Activated CD8-positive, alpha-beta memory T cell treated with anti-CD3 and anti-CD28 coated beads for 48 hours (primary cell): ENCODE data around the gene EIF3J.
"Not testable (repeated sequence)": the region's sequence is repeated elsewhere in the genome, so short reads cannot be mapped to it uniquely, and the experiment has no call there.

ENCODE experiments used
- DNase-seq, 3 experiments: peaks; one replicate each; pipeline ENCODE4 v3.0.0-alpha.2; 2020; ENCODE audit warnings: low read depth in 2 of 3, low spot score in 2 of 3

The EIF3J gene

DNA sequence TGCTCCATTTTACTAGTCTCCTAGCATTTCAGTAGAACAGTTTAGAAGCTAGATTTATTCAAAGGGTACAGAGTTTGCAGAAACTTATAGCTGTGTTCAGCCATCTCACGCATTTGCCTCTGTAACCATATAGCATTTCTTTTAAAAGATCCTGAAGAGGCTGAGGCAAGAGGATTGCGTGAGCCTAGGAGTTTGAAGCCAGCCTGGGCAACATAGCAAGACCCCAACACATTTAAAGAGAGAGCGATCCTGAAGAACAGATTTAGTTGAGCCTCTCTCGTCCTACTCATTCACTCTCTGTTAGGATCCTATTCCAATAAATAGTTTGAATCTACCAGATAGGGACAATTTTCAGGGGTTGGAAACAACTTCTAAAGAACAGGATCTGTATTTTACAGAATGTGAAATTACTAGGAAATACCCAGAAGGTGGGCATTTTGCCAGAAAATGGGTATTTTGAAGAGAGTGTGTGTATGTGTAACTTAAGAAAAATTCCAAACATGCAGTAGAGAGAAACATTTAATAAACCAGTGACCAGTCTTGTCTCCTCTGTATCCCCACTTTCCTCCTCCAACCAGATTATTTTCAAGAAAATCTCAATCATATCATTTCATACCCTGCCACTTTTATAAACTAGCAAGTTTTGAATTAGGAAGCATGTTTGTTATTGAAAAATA lies 4.5 kb downstream of the EIF3J start:
- no peak for DNase-seq

DNA sequence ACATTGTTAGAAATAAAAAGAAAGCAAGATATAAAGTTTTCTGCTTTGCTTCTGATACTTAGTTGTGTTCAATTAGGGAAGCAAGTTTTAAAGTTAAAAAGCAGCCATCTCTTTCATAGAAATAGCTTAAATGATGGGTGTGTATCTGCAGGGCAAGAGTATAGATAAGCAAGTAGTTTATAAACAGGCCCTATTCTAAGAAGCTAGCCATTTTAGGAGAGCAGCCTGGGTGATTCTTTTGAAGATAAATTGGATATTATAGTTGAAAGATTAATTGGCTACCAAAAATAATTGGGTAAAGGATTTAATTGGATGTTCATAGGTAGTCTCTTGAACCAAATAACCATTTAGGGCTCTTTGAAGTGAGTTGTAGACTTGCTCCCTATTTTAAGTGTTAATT lies 5.6 kb downstream of the EIF3J start:
- DNase-seq, result no peak

DNA sequence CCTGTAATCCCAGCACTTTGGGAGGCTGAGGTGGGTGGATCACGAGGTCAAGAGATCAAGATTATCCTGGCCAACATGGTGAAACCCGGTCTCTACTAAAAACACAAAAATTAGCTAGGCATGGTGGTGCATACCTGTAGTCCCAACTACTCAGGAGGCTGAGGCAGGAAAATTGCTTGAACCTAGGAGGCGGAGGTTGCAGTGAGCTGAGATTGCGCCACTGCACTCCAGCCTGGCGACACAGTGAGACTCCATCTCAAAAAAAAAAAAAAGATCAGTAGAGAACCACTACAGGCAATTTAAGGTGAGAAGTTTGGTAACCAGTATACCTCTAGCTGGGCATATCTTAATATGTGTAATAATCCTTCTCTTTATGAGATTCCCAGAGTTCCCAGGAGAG lies 7.8 kb downstream of the EIF3J start:
- not testable (repeated sequence) for DNase-seq

DNA sequence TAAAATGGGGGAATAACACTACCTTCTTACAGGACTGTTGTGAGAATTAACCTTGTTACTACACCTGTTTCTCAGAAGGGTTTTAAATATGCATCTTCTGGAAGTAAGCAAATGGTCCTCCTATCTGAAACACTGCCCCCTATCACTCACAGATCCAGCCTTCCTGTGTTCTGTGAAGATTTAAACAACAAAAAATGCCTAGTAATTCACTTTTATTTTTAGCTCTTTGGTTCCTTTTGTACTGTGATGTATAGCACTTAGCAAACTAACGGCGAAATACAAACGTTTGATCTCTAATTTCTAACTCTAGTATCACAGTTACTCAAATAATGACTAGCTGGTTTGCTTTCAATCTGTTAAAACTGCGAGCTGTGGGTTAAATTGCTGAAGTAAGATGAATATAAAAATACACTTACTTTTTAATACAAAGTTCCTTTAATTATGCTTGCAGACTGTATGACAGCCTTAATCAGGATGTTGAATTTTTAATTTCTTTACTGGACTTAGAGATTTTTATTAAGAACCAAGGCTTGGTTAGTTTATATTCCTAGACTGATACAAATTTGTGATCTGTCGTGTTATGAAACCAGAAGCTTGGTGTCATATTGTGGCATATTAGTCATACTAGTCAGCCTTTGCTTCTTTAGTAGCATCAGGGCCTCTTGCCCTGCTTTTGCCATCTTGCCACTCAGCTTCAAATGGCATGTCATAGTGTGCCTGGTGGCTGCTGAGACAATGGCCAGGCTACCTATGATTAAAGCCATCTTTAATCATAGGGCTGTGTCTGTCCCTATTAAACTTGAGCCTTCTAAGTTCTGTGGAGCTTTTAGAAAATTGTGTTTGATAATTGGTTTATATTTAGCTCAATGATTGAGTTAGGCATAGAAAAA lies 9.2 kb downstream of the EIF3J start:
- DNase-seq, result peak in 2 of 3 experiments; percentile 18 to 22

DNA sequence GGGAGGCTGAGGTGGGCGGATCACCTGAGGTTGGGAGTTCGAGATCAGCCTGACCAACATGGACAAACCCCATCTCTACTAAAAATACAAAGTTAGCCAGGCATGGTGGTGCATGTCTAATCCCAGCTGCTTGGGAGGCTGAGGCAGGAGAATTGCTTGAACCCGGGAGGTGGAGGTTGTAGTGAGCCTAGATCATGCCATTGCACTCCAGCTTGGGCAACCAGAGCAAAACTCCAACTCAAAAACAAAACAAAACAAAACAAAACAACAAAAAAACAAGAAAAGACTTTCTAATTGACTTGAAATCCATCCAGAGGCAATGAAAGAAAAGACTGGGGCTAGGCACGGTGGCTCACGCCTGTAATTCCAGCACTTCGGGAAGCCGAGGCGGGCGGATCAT lies 12.2 kb downstream of the EIF3J start:
- DNase-seq, result not testable (repeated sequence)

DNA sequence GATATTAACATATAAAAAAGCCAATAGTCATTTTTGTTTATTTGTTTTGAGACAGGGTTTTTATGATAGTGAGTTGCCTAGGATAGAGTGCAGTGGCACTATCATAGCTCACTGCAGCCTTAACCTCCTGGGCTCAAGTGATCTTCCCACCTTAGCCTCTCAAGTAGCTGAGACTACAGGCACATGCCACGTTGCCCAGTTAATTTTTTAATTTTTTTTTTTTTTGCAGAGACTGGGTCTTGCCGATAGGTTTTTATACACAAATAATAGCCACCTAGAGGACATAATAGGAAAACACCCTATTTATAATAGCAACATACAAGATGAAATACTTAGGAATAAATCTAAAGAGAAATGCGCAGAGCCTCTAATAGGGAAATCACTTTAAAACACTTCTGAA lies 13.3 kb downstream of the EIF3J start:
- DNase-seq, result no peak

DNA sequence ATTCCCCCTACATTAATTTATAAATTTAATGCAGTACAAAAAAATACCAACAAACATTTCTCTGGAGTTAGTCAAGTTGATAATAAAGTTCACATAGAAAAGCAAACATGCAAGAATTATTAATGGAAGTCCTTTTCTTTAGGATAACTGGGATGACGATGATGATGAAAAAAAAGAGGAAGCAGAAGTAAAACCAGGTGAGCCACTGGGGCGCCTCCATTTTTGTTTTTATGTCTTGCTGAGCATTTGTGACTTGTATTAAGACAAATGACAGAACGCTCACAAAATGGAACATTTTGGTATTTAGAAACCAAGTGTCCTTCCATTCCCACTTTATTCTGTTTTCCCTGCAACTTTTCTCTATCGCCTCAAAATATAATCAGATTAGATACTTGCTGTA lies 13.8 kb downstream of the EIF3J start:
- no peak for DNase-seq

DNA sequence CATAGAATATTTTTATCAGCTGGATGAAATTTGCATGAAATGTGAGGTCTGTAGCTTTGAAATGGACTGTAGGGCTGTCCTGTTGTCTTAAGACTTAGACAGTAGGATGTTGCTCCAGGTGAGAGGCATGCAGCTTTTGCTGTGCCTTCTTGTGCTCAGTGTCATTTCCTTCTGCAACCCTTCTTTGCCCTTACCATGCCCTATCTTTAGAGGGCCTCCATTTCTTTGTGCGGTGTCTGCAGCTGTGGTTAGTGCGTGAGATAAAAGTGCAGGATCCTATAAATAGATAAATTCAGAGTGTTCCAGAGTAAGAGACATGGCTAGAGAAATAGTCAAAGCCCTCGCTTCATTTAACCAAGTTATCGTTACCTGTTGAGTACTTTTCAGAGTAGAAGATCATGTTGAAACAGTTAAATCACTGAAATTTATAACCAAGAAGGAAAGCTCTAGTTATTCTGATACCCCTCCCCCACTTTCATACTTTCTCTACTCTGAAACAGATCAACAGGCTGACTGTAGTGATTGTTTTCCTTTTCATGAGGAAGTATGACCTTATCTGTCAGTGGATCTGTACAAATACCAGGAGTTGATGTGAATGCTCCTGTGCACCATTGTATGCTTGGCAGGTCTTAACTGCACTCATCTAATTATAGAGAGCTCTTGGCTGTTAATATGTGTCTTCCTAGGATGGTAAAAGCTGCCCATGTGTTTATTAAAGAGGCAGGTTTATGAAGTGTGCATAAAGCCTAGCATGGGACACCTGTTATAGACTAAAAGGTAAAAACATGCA lies 18.2 kb downstream of the EIF3J start:
- DNase-seq, result no peak

DNA sequence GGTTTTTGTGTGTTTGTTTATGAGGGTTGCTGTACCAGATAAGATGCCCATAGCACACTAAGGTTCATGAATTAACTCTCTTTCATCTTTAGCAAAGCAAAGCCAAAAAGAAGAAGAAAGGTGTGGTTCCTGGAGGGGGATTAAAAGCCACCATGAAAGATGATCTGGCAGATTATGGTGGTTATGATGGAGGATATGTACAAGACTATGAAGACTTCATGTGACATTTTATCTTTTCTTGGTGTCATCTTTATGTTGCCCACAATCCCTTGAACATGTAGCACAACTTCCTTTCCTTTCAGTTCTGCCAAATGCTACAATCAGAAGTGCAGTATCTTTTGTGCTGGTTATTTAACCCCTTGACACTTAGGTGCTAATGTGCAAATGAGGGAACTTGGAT lies 24.0 kb downstream of the EIF3J start:
- not testable (repeated sequence) for DNase-seq

DNA sequence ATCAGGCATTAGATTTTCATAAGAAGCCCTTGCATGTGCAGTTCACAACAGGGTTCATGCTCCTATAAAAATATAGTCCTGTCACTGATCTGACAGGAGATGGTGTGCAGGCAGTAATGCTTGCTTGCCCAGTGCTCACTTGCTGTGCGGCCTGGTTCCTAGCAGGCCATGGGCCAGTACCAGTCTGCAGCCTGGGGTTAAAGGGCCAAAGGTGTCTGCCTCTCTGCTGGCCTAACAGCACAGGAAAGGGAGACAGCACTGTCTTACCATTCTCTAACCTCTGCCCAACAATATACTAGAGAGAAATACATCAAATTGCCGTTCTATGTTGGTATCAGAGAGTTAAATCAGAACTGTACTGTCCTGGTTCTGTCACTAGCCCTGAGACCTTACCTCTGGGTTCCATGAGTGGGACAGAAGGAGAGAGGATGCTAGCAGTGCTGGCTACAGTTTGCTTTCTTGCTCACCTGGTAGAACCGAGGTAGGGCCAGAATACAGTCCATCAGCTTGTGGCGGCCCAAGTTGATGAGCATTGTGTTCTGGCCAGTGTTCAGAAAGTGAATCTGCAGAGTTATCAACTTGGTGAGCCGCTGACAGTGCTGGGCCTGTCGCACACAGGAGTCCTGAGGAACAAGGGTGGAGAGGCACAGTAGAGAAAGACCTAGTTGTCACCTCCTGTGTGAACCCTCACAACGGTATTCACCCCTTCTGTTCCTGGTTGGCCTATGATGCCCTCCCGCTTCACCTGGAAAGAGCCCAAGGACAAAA lies 28.6 kb downstream of the EIF3J start:
- DNase-seq, result no peak

DNA sequence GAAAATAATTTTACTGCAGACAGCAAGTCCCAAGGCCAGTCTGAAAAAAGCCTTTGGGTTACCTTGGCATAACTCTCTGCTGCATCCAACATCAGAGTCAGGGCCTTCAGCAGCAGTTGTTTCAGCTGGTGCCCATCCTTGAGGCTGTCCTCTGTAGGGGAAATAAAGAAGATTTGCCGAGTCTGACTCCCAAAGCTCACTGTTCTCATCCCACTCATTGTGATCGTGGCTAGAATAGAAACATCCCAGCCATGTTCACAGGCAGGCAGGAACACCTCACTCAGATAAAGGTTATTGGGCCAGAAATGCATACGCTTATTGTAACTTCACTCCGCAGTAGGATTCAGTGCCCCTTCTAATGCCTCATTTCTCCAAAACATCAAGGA lies 29.2 kb downstream of the EIF3J start:
- DNase-seq, result no peak

DNA sequence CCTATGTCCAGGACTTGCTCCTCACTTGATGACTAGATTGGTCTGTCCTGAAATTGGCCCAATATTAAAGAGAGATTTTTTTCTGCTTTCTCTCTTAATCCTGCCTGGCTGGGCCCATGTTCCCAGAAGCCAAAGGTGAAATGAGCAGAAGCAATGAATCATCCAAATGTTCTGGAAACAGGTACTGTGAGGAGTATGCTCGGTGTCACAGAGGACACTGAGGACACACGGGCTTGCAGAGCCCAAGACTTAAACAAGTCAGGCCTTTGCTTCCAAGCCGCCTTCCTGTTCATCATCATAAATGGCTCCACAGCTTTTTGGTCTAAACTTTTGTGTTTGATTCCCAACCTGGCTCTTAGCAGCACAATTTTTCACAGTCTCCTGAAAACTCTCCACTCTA lies 31.4 kb downstream of the EIF3J start:
- no peak for DNase-seq

DNA sequence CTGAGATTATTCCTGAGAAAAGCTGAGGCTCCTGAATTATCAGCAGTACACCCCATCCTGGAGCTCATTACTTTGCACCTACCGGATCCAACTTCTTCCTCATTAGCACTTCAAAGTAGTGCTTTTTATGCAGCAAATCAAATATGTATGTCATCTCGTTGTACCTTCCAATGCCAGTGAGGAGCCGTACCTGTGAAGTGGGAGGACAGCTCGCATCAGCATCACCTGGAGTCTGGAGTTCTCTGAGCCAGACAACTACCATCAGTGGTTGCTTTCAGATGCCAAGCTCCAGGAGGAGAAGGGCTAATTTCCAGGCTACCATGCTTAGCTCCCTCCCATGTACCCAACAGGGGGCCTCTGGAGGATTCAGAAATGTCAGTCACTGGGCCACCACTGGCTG lies 32.4 kb downstream of the EIF3J start:
- no peak for DNase-seq

DNA sequence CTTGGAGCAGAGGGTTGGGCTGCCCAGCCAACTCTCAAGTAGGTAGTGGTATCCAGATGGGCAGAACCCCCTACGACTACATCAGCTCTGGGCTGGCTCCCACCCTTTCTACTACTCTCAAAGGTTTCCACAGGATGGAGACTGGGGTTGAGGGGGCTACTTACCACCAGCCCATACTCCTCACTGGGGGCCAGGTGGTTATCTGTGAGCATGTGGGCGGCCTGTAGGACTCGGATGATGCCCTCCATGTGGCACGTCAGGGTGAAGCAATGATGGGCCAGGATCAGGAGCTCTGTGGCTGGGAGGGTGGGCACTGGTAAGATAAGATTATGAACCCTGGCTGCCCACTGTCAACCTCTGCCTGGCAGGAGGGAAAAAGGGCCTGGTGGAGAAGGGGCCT lies 33.4 kb downstream of the EIF3J start:
- no peak for DNase-seq

DNA sequence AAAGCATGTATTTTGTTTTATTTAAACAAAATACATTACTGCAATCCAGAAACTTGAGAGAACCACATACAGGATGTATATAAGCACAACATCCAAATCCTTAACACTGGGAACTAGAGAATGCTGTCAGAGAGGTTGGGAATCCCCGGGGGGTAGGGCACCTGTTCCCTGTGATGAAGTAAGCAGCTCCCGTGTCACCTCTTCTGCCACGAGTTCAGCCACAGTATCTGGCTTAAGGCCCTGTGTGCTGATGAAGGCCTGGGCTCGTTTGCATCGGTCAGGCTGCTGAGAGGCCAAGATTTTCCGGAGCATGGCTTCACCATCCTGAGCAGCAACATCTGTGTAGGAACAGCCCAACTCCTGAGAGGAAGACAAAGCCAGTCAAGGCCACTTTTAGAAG lies 36.4 kb downstream of the EIF3J start:
- no peak for DNase-seq

DNA sequence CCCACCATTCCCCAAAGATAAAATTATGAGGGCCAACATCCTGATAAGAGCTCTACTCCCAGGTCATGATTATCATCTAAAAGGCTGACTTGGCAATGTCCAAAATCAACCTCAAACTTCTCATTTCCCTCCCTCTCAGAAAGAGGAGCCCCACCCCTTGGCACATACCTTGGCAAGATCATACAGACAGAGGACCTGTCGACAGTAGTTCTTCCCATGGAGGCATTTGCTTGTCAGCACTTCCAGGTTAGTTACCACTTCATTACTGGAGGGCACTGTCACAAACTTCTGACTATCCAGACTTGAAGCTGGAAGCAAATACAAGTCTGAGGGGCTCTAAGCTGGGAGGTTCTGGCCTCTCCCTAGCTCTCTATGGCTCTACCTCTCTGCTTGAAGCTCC lies 37.8 kb downstream of the EIF3J start:
- DNase-seq, result no peak

DNA sequence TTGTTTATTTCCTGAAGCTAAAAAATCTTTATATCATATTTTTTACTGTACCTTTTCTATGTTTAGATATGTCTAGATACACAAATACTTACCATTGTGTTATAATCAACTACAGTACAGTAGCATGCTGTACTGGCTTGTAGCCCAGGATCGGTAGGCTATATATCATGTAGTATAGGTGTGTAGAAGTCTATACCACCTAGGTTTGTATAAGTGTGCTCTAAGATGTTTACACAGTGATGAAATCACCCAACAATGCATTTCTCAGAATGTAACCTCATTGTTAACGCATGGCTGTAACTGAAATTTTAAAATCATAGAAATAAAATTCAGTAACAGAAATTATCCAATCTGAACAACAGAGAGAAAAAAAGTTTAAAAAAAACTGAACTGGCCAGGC lies 43.2 kb downstream of the EIF3J start:
- no peak for DNase-seq

DNA sequence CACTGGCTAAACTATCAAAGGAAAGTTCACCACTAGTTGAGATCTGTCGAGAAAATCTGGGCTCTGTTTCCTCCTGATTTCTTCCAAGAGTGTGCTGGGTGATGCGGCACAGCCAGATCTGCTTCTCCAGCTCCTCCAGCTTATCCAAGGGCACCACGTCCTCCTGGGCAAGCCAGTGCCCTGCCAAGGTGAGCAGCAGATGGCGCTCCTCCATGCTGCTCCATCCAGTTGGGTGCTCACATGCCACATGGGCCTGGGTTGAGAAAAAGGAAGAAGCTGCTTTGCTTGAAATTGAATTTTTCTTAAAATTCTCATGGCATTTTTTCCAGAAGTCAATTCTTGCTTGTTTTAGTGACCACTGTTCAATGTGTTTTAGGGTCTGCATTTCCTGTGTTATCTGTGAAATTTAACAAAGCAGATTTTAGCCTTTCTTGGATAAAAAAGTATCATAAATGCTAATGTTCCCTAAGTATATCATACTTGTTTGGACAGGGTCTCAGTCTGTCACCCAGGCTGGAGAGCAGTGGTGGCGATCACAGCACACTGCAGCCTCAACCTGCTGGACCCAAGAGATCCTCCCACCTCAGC lies 47.3 kb downstream of the EIF3J start:
- peak in 1 of 3 experiments; percentile 10 for DNase-seq

DNA sequence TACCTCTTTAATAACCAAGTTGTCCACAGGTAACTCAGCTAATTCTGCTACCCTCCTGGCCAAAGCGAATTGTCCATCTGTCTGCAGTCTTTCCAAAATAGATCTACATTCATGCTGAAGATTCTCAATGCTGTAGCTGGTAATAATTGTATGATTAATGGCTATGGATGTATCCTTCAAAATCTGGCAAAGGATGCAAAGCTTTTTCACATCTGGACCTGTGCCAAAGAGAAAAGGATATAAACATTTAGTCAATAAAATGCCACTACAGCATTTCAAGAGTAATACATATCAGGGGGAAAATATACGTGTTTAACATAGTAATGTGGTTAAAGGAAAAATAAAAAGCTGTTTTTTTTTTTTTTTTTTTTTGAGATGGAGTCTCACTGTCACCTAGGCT lies 48.7 kb downstream of the EIF3J start:
- DNase-seq, result no peak

DNA sequence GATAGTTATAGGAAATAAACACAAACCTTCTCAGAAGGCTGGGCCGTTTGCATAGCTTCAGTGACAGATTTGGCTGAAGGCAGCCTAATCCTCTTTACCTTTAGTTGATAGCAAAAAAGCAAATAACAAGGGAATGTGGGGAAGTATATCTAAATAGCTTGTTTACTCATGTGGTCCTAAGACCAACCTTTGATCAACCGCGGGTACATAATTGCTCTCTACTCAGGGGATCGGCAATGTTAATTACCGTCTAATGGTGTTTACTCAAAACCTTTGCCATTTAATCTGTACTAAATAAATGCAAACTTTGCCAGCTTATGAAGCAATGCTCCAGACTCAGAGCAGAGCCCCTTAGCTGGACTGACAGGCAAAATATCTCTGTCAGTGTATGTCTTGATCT lies 51.6 kb downstream of the EIF3J start:
- DNase-seq, result no peak

DNA sequence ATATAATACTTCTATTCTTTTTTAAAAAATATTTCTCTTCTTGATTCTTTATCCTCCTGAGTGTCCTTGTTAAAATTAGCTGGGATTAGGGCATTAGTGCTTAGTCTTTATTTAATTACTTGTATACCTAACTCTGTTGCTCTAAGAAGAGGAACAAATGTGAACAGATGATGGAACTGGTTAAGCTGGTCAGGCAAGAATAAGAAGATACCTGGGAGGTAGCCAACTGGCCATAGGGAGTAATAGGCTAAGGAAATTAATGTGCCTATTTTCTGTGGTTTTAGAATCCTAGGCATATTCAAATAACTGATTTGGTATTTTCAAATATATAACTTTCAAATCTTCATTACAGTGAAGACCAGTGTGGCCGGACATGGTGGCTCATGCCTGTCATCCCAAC lies 54.4 kb downstream of the EIF3J start:
- DNase-seq, result no peak
